NCI-H510A (cell line): ENCODE results near the gene MIXL1.
"Not testable (repeated sequence)": the region's sequence is repeated elsewhere in the genome, so short reads cannot be mapped to it uniquely, and the experiment has no call there.

Experiments used
- DNase-seq: peaks from one replicate; lab custom pipeline; 2025; lab: John Stamatoyannopoulos, UW

Gene MIXL1

GRCh38 chr1:226215239-226215638 is 8.2 kb upstream of the MIXL1 start:
- DNase-seq: no peak

DNA sequence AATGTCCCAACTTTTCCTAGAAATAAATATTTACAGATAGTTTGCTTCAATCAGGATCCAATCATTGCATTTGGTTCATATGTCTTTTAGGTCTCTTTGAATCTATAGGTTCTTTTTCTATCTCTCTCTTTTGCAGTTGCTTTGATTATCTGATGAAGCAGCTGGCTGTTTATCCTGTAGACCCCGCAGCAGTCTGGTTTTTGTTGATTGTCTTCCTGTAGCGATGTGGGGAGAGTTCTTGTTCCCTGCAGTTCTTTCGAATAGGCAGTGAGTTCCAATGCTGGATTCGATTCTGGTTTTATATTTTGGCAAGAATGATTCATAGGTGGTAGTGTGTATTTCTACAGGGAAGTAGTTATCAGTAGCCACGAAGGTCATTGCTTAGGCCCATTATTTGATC is 7.4 kb upstream of the MIXL1 start:
- DNase-seq: no peak

DNA sequence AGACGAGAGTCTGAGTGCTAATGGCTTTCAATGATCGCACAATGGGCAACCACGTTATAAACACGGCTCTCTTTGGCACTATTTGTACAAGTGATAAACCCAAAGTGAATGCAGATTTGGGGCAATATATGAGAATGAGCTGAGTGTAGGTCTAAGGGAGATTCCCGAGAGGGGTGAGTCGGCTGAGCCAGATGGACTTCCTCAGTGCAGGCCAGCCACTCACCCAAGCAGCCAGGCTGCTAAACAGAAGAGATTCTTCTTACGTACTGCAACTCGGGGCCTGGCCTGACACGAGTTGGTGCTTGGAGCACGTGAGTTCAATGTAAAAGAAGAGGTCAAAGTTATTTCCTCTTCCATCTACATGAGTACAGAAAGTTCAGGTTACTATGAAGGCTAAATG is 6.2 kb upstream of the MIXL1 start:
- no peak for DNase-seq

GRCh38 chr1:226220473-226221189 is 2.8 kb upstream of the MIXL1 start:
- DNase-seq: no peak

- no peak for DNase-seq
Measured at GRCh38 chr1:226222686-226223085, 778 bp upstream of the MIXL1 start.

- peak; percentile 12 for DNase-seq
Measured at GRCh38 chr1:226223786-226224244, 351 bp downstream of the MIXL1 start.

DNA sequence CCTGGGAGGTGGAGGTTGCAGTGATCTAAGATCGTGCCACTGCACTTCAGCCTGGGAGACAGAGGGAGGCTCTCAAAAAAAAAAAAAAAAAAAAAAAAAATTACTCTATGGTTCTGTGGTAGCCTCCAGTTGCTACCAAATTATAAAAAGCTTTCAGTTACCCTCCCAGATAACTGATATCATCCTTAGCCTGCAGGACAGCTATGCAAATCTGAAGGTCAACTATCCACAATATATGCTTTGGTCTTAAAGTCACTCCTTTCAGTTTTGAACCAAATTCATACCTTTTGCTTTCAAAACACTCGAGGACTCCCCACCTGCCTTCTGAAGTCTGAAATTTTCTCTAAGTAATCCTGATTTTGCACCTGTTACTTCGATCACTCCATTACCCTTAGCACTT is 3.1 kb downstream of the MIXL1 start:
- DNase-seq: no peak

- no peak for DNase-seq
Measured at GRCh38 chr1:226233293-226233692, 9.8 kb downstream of the MIXL1 start.

DNA sequence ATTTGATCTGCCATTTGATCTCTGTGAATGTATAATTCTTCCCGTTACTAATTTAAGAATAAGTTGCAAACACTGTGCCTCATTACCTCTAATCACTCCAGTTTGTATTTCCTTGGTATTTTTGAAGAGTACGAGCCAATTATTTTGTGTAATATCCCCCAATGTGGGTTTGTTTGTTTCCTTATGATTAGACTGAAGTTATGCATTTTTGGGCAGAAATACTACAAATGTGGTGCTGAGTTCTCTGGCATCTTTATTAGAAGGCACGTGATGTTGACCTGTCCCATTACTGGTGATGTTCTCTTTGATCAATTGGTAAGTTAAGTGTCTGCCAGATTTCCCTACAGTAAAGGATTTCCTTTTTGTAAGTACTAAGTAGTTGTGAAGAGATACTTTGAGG is 10.3 kb downstream of the MIXL1 start:
- DNase-seq: no peak

- no peak for DNase-seq
Measured at GRCh38 chr1:226236826-226237225, 13.4 kb downstream of the MIXL1 start.

GRCh38 chr1:226239421-226239820 is 16.0 kb downstream of the MIXL1 start:
- no peak for DNase-seq

- DNase-seq: no peak
Measured at GRCh38 chr1:226248091-226248490, 24.6 kb downstream of the MIXL1 start.

- no peak for DNase-seq
Measured at GRCh38 chr1:226248796-226249195, 25.3 kb downstream of the MIXL1 start.

DNA sequence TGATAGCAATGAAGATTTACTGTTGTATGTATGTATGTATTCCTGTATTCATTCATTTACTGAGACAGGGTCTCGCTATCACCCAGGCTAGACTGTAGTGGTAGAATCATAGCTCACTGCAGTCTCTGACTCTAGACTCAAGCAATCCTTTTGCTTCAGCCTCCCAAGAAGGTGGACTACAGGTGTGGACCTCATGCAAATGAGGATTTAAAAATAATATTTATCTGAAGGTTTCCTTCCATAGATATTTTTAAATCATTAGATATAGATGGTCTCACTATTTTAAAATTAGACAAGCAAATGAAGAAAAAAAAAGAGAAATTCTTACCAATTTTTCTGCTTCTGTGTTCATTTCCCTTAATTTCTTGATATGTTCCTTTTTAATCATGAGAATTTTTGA is 27.0 kb downstream of the MIXL1 start:
- no peak for DNase-seq

DNA sequence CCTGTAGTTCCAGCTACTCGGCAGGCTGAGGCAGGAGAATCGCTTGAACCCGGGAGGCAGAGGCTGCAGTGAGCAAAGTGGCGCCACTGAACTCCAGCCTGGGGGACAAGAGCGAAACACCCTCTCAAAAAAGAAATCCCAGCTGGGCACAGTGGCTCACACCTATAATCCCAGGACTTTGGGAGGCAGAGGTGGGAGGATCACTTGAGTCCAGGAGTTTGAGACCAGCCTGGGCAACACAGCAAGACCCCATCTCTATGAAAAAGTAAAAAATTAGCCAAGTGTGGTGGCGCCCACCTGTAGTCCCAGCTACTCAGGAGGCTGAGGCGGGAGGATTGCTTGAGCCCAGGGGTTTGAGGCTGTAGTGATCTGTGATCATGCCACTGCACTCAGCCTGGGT is 29.4 kb downstream of the MIXL1 start:
- not testable (repeated sequence) for DNase-seq

DNA sequence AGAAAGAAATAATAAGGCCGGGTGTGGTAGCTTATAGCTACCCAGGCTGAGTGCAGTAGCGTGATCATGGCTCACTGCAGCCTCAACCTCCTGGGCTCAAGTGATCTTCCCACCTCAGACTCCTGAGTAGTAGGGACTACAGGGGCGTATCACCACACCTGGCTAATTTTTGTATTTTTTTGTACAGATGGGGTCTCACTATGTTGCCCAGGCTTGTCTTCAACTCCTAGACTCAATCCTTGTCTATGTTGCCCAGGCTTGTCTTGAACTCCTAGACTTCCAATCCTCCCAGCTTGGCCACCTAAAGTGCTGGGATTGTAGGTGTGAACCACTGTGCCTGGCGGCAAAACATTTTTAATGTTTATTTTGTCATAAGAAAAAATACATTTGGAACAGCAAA is 30.5 kb downstream of the MIXL1 start:
- DNase-seq: no peak

DNA sequence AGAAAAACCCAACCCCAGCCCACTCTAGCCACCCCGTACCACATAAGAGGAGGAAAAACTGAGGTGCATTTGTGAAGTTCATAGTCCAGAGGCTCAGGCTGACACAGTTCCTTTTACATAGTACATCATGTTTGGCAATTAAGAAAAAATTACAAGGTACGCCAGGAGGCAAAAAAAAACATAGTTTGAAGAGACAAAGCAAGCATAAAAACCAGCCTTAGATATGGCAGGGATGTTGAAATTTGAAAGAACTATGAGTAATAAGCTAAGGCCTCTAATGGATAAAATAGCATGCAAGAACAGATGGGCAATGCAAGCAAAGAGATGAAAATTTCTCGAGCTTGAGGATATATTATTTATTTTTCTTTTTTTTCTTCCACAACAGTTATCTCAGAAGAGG is 31.9 kb downstream of the MIXL1 start:
- no peak for DNase-seq

DNA sequence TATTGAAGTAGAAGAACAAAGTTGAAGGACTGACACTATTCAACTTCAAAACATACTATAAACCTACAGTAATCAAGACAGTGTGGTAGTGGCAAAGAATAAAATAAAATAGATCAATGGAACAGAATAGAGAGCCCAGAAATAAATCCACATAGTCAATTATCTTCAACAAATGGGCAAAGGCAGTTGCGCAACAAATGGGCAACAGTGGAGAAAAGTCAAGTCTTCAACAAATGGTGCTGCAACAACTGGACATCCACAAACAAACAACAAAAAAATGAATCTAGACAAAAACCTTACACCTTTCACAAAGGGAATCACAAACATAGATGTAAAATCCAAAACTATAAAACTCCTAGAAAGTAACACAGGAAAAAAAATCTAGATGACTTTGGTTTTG is 38.4 kb downstream of the MIXL1 start:
- no peak for DNase-seq

DNA sequence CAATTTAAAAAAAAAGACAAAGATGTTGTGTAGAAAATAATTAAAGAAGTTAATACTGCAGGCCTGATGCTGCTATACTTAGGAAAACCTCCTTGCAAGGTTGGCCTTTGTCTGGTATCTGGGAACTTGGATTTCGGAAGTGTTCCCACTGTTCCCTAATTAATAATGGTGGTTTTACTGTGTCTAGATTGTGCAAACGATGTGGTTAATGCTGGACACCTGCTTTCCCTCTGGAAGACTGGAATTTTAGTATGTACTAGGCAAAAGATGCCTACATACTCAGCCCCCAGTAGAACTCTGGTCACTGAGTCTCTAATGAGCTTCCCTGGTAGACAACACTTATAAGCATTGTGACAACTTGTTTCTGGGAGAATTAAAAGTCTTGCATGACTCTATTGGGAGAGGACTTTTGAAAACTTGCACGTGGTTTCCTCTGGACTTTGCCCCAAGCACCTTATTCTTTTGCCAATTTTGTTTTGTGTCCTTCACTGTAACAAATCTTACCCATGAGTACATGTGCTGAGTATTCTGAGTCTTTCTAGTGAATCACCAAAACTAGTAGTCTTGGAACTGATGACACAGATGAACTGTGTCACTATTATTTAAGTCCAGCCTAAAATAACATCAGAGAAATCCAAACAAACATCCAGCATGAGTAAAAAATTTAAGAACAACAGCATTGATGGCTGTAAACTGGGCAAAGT is 45.1 kb downstream of the MIXL1 start:
- DNase-seq: no peak

GRCh38 chr1:226272233-226272902 is 48.9 kb downstream of the MIXL1 start:
- not testable (repeated sequence) for DNase-seq

DNA sequence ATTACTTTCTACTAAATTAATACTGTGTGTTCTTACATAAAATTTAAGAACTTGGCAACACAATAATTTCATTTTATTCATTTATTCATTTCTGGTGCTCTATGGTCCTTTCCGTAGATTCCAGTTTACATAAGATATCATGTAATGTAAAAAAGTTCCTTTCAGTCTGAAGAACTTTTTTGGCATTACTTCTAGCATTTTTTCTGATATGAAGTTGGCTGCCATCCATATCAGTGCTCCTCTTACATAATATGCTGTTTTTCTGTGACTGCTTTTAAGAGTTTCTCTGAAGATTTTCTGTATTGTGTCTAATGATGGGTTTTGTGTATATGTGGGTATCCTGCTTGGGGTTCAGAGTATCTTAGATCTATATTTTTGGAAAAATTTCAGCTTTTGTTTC is 50.7 kb downstream of the MIXL1 start:
- no peak for DNase-seq

DNA sequence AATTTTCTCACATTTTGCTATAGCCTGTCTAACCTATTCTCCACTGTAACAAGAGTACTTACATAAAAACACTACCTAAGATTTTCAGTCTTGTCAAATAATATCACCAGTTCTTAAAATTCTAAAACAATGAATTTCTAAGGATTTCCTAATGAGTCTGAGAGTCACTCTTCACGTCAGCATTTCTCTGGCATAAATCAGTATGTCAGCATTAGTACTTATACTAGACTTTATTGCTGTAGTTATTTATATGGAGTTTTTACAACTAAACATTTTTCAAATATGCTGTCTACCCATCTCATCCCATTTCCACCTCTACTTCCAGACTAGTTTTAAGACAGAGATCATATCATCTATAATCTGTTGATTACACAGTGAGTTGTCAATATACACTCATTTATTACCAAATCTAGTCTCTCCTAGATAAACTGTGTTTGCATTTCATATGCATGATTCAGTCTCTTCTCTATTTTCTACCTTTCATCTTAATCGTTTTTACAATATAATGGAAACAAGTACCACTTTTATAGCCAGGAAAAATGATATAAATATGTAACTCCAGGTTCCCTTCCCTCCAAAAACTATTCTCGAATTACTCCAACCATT is 52.7 kb downstream of the MIXL1 start:
- no peak for DNase-seq
